IMR-90 (cell line): ENCODE measurements around the gene MUC5AC. TPM values are rescaled to one million over a fixed set of nuclear protein-coding genes. Genes with fewer than 3 reads are reported as not detected.

Source experiments
- ATAC-seq: fragments of 200-7000 bp; cut with Tn5 transposase; 2 replicates; pipeline ENCODE4 v1.9.1; 2020; ENCODE audit warnings: low read depth, mild to moderate bottlenecking, moderate library complexity
- BruUV-seq: library from RNA; stranded (reverse); fragments of 400-500 nt; replicated peaks from 2 replicates; lab custom pipeline; 2021; lab: Mats Ljungman, UMichigan
- CTCF ChIA-PET: fragments of 300-600 bp; formaldehyde crosslinking; extraction: SDS; loops from one replicate; lab custom pipeline; 2021; ENCODE audit warnings: antibody characterized with exemption; lab: Yijun Ruan, JAX
- POLR2A ChIA-PET: fragments of 300-600 bp; sonication (Branson Sonifier 250); formaldehyde crosslinking; loops from one replicate; lab custom pipeline; 2022; ENCODE audit warnings: antibody characterized with exemption; ENCODE audit not compliant: unreplicated experiment; lab: Charles Lee
- DNase-seq: peaks from one replicate; pipeline ENCODE4 v3.0.0; 2013
- H2AFZ ChIP-seq: replicated peaks from 2 replicates; pipeline ENCODE3; 2013; ENCODE audit warnings: low read length, mild to moderate bottlenecking; ENCODE audit not compliant: poor library complexity
- H2AK5ac ChIP-seq: 2 replicates; pipeline ENCODE4 v1.6.1; 2013; ENCODE audit warnings: low read depth, low read length, inconsistent platforms
- H2AK9ac ChIP-seq: replicated peaks from 2 replicates; pipeline ENCODE3; 2013; ENCODE audit warnings: mild to moderate bottlenecking, low read depth, low read length, moderate library complexity; ENCODE audit not compliant: poor library complexity
- H2BK120ac ChIP-seq: 2 replicates; pipeline ENCODE4 v1.6.1; 2013; ENCODE audit warnings: low read depth, low read length, inconsistent platforms
- H2BK15ac ChIP-seq: 3 replicates; pipeline ENCODE4 v1.6.1; 2013; ENCODE audit warnings: low read depth, low read length, inconsistent platforms
- H2BK20ac ChIP-seq: 2 replicates; pipeline ENCODE4 v1.6.1; 2013; ENCODE audit warnings: low read depth, mild to moderate bottlenecking, inconsistent platforms, low read length, moderate library complexity
- H2BK5ac ChIP-seq: 2 replicates; pipeline ENCODE4 v1.6.1; 2013; ENCODE audit warnings: mild to moderate bottlenecking, low read depth, low read length, inconsistent platforms; ENCODE audit not compliant: poor library complexity, severe bottlenecking
- H3K14ac ChIP-seq: replicated peaks from 2 replicates; pipeline ENCODE4 v1.6.1; 2013; ENCODE audit warnings: low read depth, low read length, inconsistent platforms
- H3K18ac ChIP-seq: 2 replicates; pipeline ENCODE4 v1.6.1; 2013; ENCODE audit warnings: low read depth, low read length, control low read depth
- H3K23ac ChIP-seq: 2 replicates; pipeline ENCODE4 v1.6.1; 2013; ENCODE audit warnings: low read depth, low read length, inconsistent platforms
- H3K27ac ChIP-seq: 2 replicates; pipeline ENCODE4 v1.5.1; 2013; ENCODE audit warnings: mild to moderate bottlenecking, control low read depth, low read length; ENCODE audit not compliant: insufficient read depth
- H3K27me3 ChIP-seq: 2 replicates; pipeline ENCODE4 v1.6.1; 2013; ENCODE audit warnings: low read length; ENCODE audit not compliant: control insufficient read depth, insufficient read depth
- H3K36me3 ChIP-seq: 2 replicates; pipeline ENCODE4 v1.6.1; 2013; ENCODE audit warnings: low read length, mixed read lengths; ENCODE audit not compliant: control insufficient read depth, insufficient read depth
- H3K4ac ChIP-seq: 2 replicates; pipeline ENCODE4 v1.6.1; 2013; ENCODE audit warnings: low read depth, low read length, inconsistent platforms
- H3K4me1 ChIP-seq: 2 replicates; pipeline ENCODE4 v1.6.1; 2013; ENCODE audit warnings: low read length, mixed read lengths; ENCODE audit not compliant: control insufficient read depth, insufficient read depth
- H3K4me2 ChIP-seq: 2 replicates; pipeline ENCODE4 v1.6.1; 2013; ENCODE audit warnings: low read depth, mild to moderate bottlenecking, control low read depth, low read length, moderate library complexity
- H3K4me3 ChIP-seq: 2 replicates; pipeline ENCODE4 v1.5.1; 2013; ENCODE audit warnings: low read depth, mild to moderate bottlenecking, control low read depth, low read length, moderate library complexity; ENCODE audit not compliant: insufficient read depth
- H3K56ac ChIP-seq: 2 replicates; pipeline ENCODE4 v1.6.1; 2013; ENCODE audit warnings: low read length, inconsistent platforms; ENCODE audit not compliant: insufficient read depth; ENCODE audit errors: extremely low read depth
- H3K79me1 ChIP-seq, 2 experiments: 2 replicates each; pipeline ENCODE4 v1.6.1; 2013; ENCODE audit warnings: low read length in 2 of 2, inconsistent platforms in 1 of 2, low read depth in 1 of 2
- H3K9ac ChIP-seq: 2 replicates; pipeline ENCODE4 v1.6.1; 2013; ENCODE audit warnings: low read depth, low read length, control low read depth
- H3K9me1 ChIP-seq: 2 replicates; pipeline ENCODE4 v1.6.1; 2013; ENCODE audit warnings: low read length, inconsistent platforms; ENCODE audit not compliant: insufficient read depth
- H3K9me3 ChIP-seq: 2 replicates; pipeline ENCODE4 v1.6.1; 2013; ENCODE audit warnings: low read length; ENCODE audit not compliant: control insufficient read depth, insufficient read depth
- H4K20me1 ChIP-seq: 2 replicates; pipeline ENCODE4 v1.6.1; 2013; ENCODE audit warnings: low read length, inconsistent platforms; ENCODE audit not compliant: insufficient read depth
- H4K5ac ChIP-seq: 2 replicates; pipeline ENCODE4 v1.6.1; 2013; ENCODE audit warnings: mild to moderate bottlenecking, low read depth, low read length, control low read depth
- H4K8ac ChIP-seq, 2 experiments: 2 replicates each; pipeline ENCODE4 v1.6.1; 2013; ENCODE audit warnings: low read depth in 2 of 2, low read length in 2 of 2, control low read depth in 1 of 2, inconsistent platforms in 1 of 2
- H4K91ac ChIP-seq: 2 replicates; pipeline ENCODE4 v1.6.1; 2013; ENCODE audit warnings: low read depth, low read length, inconsistent platforms; ENCODE audit not compliant: insufficient read depth
- BHLHE40 ChIP-seq: fragments of 150-350 bp; IDR thresholded peaks from 2 replicates; pipeline ENCODE4 v1.6.1; 2016; ENCODE audit warnings: mild to moderate bottlenecking, low read depth, low read length
- CEBPB ChIP-seq: IDR thresholded peaks from 2 replicates; pipeline ENCODE4 v1.6.1; 2012; ENCODE audit warnings: low read depth, low read length, improper control_type of control experiment
- ELK1 ChIP-seq: fragments of 150-350 bp; IDR thresholded peaks from 2 replicates; pipeline ENCODE4 v1.6.1; 2016; ENCODE audit warnings: low read depth, mild to moderate bottlenecking, low read length, moderate library complexity, borderline replicate concordance
- FOS ChIP-seq: fragments of 150-350 bp; IDR thresholded peaks from 2 replicates; pipeline ENCODE4 v1.6.1; 2016; ENCODE audit warnings: low read depth, low read length
- MAFK ChIP-seq: IDR thresholded peaks from 2 replicates; pipeline ENCODE4 v1.6.1; 2012; ENCODE audit warnings: low read depth, low read length, improper control_type of control experiment
- MAZ ChIP-seq: IDR thresholded peaks from 2 replicates; pipeline ENCODE4 v1.6.1; 2012; ENCODE audit warnings: low read depth, mild to moderate bottlenecking, low read length, improper control_type of control experiment, moderate library complexity, borderline replicate concordance
- MXI1 ChIP-seq: IDR thresholded peaks from 2 replicates; pipeline ENCODE4 v1.6.1; 2012; ENCODE audit warnings: low read depth, mild to moderate bottlenecking, low read length, moderate library complexity, borderline replicate concordance
- NFE2L2 ChIP-seq: fragments of 150-350 bp; IDR thresholded peaks from 2 replicates; pipeline ENCODE4 v1.6.1; 2016; ENCODE audit warnings: low read depth, mild to moderate bottlenecking, low read length
- POLR2A ChIP-seq: IDR thresholded peaks from 2 replicates; pipeline ENCODE4 v1.6.1; 2012; ENCODE audit warnings: mild to moderate bottlenecking, low read depth, low read length
- RAD21 ChIP-seq: IDR thresholded peaks from 2 replicates; pipeline ENCODE4 v1.6.1; 2012; ENCODE audit warnings: low read length, improper control_type of control experiment
- RCOR1 ChIP-seq: IDR thresholded peaks from 2 replicates; pipeline ENCODE4 v1.6.1; 2012; ENCODE audit warnings: mild to moderate bottlenecking, low read length, improper control_type of control experiment; ENCODE audit not compliant: insufficient replicate concordance
- RFX5 ChIP-seq: IDR thresholded peaks from 2 replicates; pipeline ENCODE4 v1.8.0; 2012; ENCODE audit warnings: low read depth, mild to moderate bottlenecking, low read length, moderate library complexity
- SMC3 ChIP-seq: fragments of 150-350 bp; IDR thresholded peaks from 2 replicates; pipeline ENCODE4 v1.6.1; 2016; ENCODE audit warnings: low read depth, mild to moderate bottlenecking, antibody characterized with exemption, low read length, moderate library complexity
- USF2 ChIP-seq: fragments of 150-350 bp; IDR thresholded peaks from 2 replicates; pipeline ENCODE4 v1.6.1; 2017; ENCODE audit warnings: mild to moderate bottlenecking, antibody characterized with exemption, low read length, low read depth
- WGBS, 2 experiments: methylation state at CpG; one replicate each; pipeline versions ENCODE4 v1.1.5 to v1.1.7; 2013; ENCODE audit warnings: missing lambda C conversion rate in 2 of 2; ENCODE audit not compliant: insufficient read length in 1 of 2; ENCODE audit errors: extremely low coverage in 2 of 2; 5-methylcytosine and 5-hydroxymethylcytosine counted together
- dilution Hi-C: fragments of 300-500 bp; cut with HindIII; formaldehyde crosslinking; loops from one replicate; pipeline ENCODE4 v1.14.3; 2018; ENCODE audit warnings: low sequenced_read_pairs; ENCODE audit not compliant: unreplicated experiment
- in situ Hi-C: fragments of 300-500 bp; cut with MboI; formaldehyde crosslinking; loops from 3 replicates; pipeline ENCODE4 v1.14.3; 2019; ENCODE audit warnings: low sequenced_read_pairs, inconsistent platforms, mixed read lengths
- intact Hi-C: fragments of 100-400 bp; cut with micrococcal nuclease; formaldehyde crosslinking; loops from 2 replicates; pipeline ENCODE4 v1.10.0; 2022
- polyA plus RNA-seq, 3 experiments: library from polyadenylated mRNA; depleted of rRNA; stranded (reverse); fragments of >200 nt; gene quantifications; 2 replicates each; pipeline ENCODE4 v1.2.3, GENCODE V29; 2012; ENCODE audit warnings: low replicate concordance in 1 of 3
- total RNA-seq: library from RNA; depleted of rRNA; stranded (reverse); fragments of >200 nt; gene quantifications from 2 replicates; pipeline ENCODE4 v1.2.3, GENCODE V29; 2012

Gene MUC5AC
- total and polyA plus RNA-seq, 2 of the 4 experiments (the other 2 are of a cell fraction) = 0.02 TPM; not detected in 1

GRCh38 chr11:1178201-1178885 lies 20.6 kb downstream of the MUC5AC start:
- H2BK5ac ChIP-seq = no peak overlapping the region
- H3K4ac ChIP-seq = no peak overlapping the region
- ATAC-seq (no peak), DNase-seq (no peak)
- H2BK120ac ChIP-seq = no peak overlapping the region
- 85% methylated on average over 11 of the region's 31 CpGs; no CpG with 5 or more reads in 1 of the 2 experiments for WGBS, 2 experiments
- in situ Hi-C loops (no loop called here), dilution Hi-C loops (no loop called here), intact Hi-C loops (no loop called here)
- H3K27ac ChIP-seq = no peak overlapping the region
- H3K9me1 ChIP-seq = no peaks in the 10 kb centered on the region
- H3K14ac ChIP-seq = no peak overlapping the region
- H3K56ac ChIP-seq = no peak overlapping the region
- H2AK5ac ChIP-seq = no peak overlapping the region
- no peak overlapping the region for H4K5ac ChIP-seq
- no TSS peak for BruUV-seq
- TF ChIP-seq MXI1 = no peak
- TF ChIP-seq FOS = no peak
- no peak for TF ChIP-seq BHLHE40
- no peak for TF ChIP-seq MAZ
- TF ChIP-seq RFX5 = no peak
- no peak for TF ChIP-seq USF2
- no peak for TF ChIP-seq RCOR1
- TF ChIP-seq MAFK = no peak
- no peak for TF ChIP-seq POLR2A
- no peak for TF ChIP-seq RAD21
- TF ChIP-seq NFE2L2 = no peak
- TF ChIP-seq ELK1 = no peak
- TF ChIP-seq CEBPB = no peak
- no peak for TF ChIP-seq SMC3
- CTCF ChIA-PET = no interaction called here
- H3K27me3 ChIP-seq = no peaks in the 10 kb centered on the region
- no peaks in the 10 kb centered on the region for H3K4me1 ChIP-seq
- H3K9me3 ChIP-seq = no peaks in the 10 kb centered on the region; the same call in 1 of the 2 replicates
- no peaks in the 10 kb centered on the region for H4K20me1 ChIP-seq
- H2BK15ac ChIP-seq = no peak overlapping the region
- H3K9ac ChIP-seq = no peak overlapping the region
- no peak overlapping the region for H4K91ac ChIP-seq
- no peak overlapping the region for H2BK20ac ChIP-seq
- no peak overlapping the region for H3K18ac ChIP-seq
- no peak overlapping the region for H3K4me2 ChIP-seq
- H3K4me3 ChIP-seq = no peak overlapping the region
- no peak overlapping the region for H2AK9ac ChIP-seq
- H2AFZ ChIP-seq = no peak overlapping the region
- H4K8ac ChIP-seq = no peak overlapping the region
- H3K36me3 ChIP-seq = no peaks in the 10 kb centered on the region
- POLR2A ChIA-PET = no interaction called here
- no peak overlapping the region for H3K23ac ChIP-seq
- H3K79me1 ChIP-seq = no peaks in the 10 kb centered on the region
